IPS-18a (cell line): Measurements from ENCODE around the gene ACVR1.

Experiments
- H3K27ac ChIP-seq: one replicate; pipeline ENCODE4 v1.5.1; 2013; ENCODE audit warnings: low read length
- H3K27me3 ChIP-seq: one replicate; pipeline ENCODE4 v1.6.1; 2013; ENCODE audit warnings: mild to moderate bottlenecking, low read length; ENCODE audit not compliant: control insufficient read depth, insufficient read depth
- H3K36me3 ChIP-seq: one replicate; pipeline ENCODE4 v1.6.1; 2013; ENCODE audit warnings: low read depth, low read length; ENCODE audit not compliant: control insufficient read depth
- H3K4me1 ChIP-seq: one replicate; pipeline ENCODE4 v1.6.1; 2013; ENCODE audit warnings: low read depth, low read length; ENCODE audit not compliant: control insufficient read depth
- H3K4me3 ChIP-seq: one replicate; pipeline ENCODE4 v1.5.1; 2013; ENCODE audit warnings: low read length
- H3K9ac ChIP-seq: one replicate; pipeline ENCODE4 v1.6.1; 2013; ENCODE audit warnings: mild to moderate bottlenecking, low read length, moderate library complexity
- H3K9me3 ChIP-seq: one replicate; pipeline ENCODE4 v1.6.1; 2013; ENCODE audit warnings: low read depth, low read length; ENCODE audit not compliant: control insufficient read depth

Gene ACVR1

GRCh38 chr2:157746234-157746950 lies 129.7 kb downstream of the ACVR1 start:
- Histone ChIP-seq H3K27me3 (no peaks in the 10 kb centered on the region), H3K9me3 (no peaks in the 10 kb centered on the region), H3K27ac (no peak overlapping the region), H3K9ac (no peak overlapping the region), H3K36me3 (no peaks in the 10 kb centered on the region), H3K4me1 (no peaks in the 10 kb centered on the region), H3K4me3 (no peak overlapping the region)

GRCh38 chr2:157744571-157745076 lies 131.5 kb downstream of the ACVR1 start:
- Histone ChIP-seq H3K4me3 (no peak overlapping the region), H3K9ac (no peak overlapping the region), H3K27me3 (no peaks in the 10 kb centered on the region), H3K9me3 (no peaks in the 10 kb centered on the region), H3K4me1 (no peaks in the 10 kb centered on the region), H3K36me3 (no peaks in the 10 kb centered on the region), H3K27ac (no peak overlapping the region)

- Histone ChIP-seq H3K9ac (no peak overlapping the region), H3K9me3 (no peaks in the 10 kb centered on the region), H3K27ac (no peak overlapping the region), H3K4me1 (no peaks in the 10 kb centered on the region), H3K27me3 (no peaks in the 10 kb centered on the region), H3K36me3 (no peaks in the 10 kb centered on the region), H3K4me3 (no peak overlapping the region)
Measured at GRCh38 chr2:157743051-157743450, 133.1 kb downstream of the ACVR1 start.

GRCh38 chr2:157741819-157742484 lies 134.2 kb downstream of the ACVR1 start:
- no peak overlapping the region for H3K9ac ChIP-seq

GRCh38 chr2:157737656-157738055 lies 138.5 kb downstream of the ACVR1 start:
- no peak overlapping the region for H3K9ac ChIP-seq
- no peak overlapping the region for H3K27ac ChIP-seq
- H3K9me3 ChIP-seq = no peaks in the 10 kb centered on the region
- no peaks in the 10 kb centered on the region for H3K4me1 ChIP-seq
- H3K4me3 ChIP-seq = no peak overlapping the region
- peaks cover 16% of the 10 kb centered on the region for H3K36me3 ChIP-seq
- no peaks in the 10 kb centered on the region for H3K27me3 ChIP-seq

More at GRCh38 chr2:157741819-157742484, 134.2 kb downstream of the ACVR1 start:
- no peak overlapping the region for H3K4me3 ChIP-seq
- no peaks in the 10 kb centered on the region for H3K9me3 ChIP-seq
- no peaks in the 10 kb centered on the region for H3K27me3 ChIP-seq
- H3K27ac ChIP-seq = no peak overlapping the region
- H3K4me1 ChIP-seq = no peaks in the 10 kb centered on the region
- peaks cover 8% of the 10 kb centered on the region for H3K36me3 ChIP-seq

- Histone ChIP-seq H3K9me3 (no peaks in the 10 kb centered on the region), H3K4me3 (no peak overlapping the region), H3K36me3 (peaks cover 16% of the 10 kb centered on the region), H3K4me1 (no peaks in the 10 kb centered on the region), H3K9ac (no peak overlapping the region), H3K27ac (no peak overlapping the region), H3K27me3 (no peaks in the 10 kb centered on the region)
Measured at GRCh38 chr2:157735532-157735931, 140.6 kb downstream of the ACVR1 start.

- H3K36me3 ChIP-seq = peaks cover 16% of the 10 kb centered on the region
- no peak overlapping the region for H3K4me3 ChIP-seq
- no peak overlapping the region for H3K9ac ChIP-seq
- H3K27me3 ChIP-seq = no peaks in the 10 kb centered on the region
- no peaks in the 10 kb centered on the region for H3K4me1 ChIP-seq
- no peaks in the 10 kb centered on the region for H3K9me3 ChIP-seq
- no peak overlapping the region for H3K27ac ChIP-seq
Measured at GRCh38 chr2:157733263-157733662, 142.9 kb downstream of the ACVR1 start.

GRCh38 chr2:157732596-157732995 lies 143.5 kb downstream of the ACVR1 start:
- Histone ChIP-seq H3K4me1 (no peaks in the 10 kb centered on the region), H3K9ac (no peak overlapping the region), H3K9me3 (no peaks in the 10 kb centered on the region), H3K27ac (no peak overlapping the region), H3K4me3 (no peak overlapping the region), H3K27me3 (no peaks in the 10 kb centered on the region), H3K36me3 (peaks cover 14% of the 10 kb centered on the region)

GRCh38 chr2:157727693-157728092 lies 148.4 kb downstream of the ACVR1 start:
- peaks cover 6% of the 10 kb centered on the region for H3K9me3 ChIP-seq
- H3K4me1 ChIP-seq = no peaks in the 10 kb centered on the region
- H3K9ac ChIP-seq = no peak overlapping the region
- no peaks in the 10 kb centered on the region for H3K27me3 ChIP-seq
- no peak overlapping the region for H3K4me3 ChIP-seq
- no peak overlapping the region for H3K27ac ChIP-seq
- H3K36me3 ChIP-seq = no peaks in the 10 kb centered on the region

GRCh38 chr2:157726946-157727345 lies 149.2 kb downstream of the ACVR1 start:
- no peaks in the 10 kb centered on the region for H3K4me1 ChIP-seq
- H3K9ac ChIP-seq = no peak overlapping the region
- H3K9me3 ChIP-seq = peaks cover 11% of the 10 kb centered on the region
- no peaks in the 10 kb centered on the region for H3K36me3 ChIP-seq
- no peaks in the 10 kb centered on the region for H3K27me3 ChIP-seq
- H3K4me3 ChIP-seq = no peak overlapping the region
- no peak overlapping the region for H3K27ac ChIP-seq

GRCh38 chr2:157725846-157726245 lies 150.3 kb downstream of the ACVR1 start:
- no peaks in the 10 kb centered on the region for H3K27me3 ChIP-seq
- H3K9ac ChIP-seq = no peak overlapping the region
- H3K36me3 ChIP-seq = no peaks in the 10 kb centered on the region
- H3K9me3 ChIP-seq = peaks cover 11% of the 10 kb centered on the region
- no peak overlapping the region for H3K27ac ChIP-seq
- H3K4me3 ChIP-seq = no peak overlapping the region
- no peaks in the 10 kb centered on the region for H3K4me1 ChIP-seq
